Upper lobe of left lung (tissue), 4 donors: ENCODE results near the gene SMOC2.

Source experiments
- EP300 ChIP-seq, 4 donors: sonication (generic); formaldehyde crosslinking; IDR thresholded peaks; one replicate each; pipeline ENCODE4 v1.5.1; 2017; ENCODE audit warnings: antibody characterized with exemption in 4 of 4, control low read depth in 2 of 4
- POLR2A ChIP-seq, 4 donors: fragments of 450-650 bp; IDR thresholded peaks; one replicate each; pipeline ENCODE4 v1.5.1; 2016 to 2017; ENCODE audit warnings: antibody characterized with exemption in 4 of 4, mild to moderate bottlenecking in 2 of 4
- POLR2AphosphoS5 ChIP-seq, 2 donors: sonication (generic); formaldehyde crosslinking; IDR thresholded peaks; one replicate each; pipeline ENCODE4 v1.5.1; 2017; ENCODE audit warnings: antibody characterized with exemption in 2 of 2
- TF ChIP-seq, protein P1 (sequence below), 6 experiments: fragments of 450-650 bp in 4 of 6; fragments of 200-600 bp in 2 of 6; sonication (generic) in 2 of 6; IDR thresholded peaks; one replicate each; pipeline ENCODE4 v1.5.1; 2016 to 2019; ENCODE audit warnings: antibody characterized with exemption in 6 of 6

DNA sequence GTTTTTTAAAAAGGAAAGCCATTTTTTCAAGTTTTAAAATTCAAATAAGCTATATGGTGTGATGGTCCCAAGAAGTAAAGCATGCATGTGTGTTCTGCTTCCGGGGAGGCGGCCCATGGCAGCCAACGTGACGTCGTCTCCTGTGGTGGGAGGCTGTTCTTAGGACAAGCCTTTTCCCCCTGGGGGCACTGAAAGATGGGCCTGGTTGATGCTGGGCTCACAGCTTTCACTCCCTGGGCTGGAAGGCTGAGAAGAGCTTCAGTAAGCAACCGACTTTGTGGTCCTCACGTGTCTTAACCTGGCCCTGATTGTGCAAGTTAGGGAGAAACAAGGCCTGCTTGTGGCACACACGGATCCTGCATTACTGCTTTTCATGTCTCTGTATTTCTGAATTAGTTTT lies 84.1 kb downstream of the SMOC2 start:
- TF ChIP-seq, protein P1, sequence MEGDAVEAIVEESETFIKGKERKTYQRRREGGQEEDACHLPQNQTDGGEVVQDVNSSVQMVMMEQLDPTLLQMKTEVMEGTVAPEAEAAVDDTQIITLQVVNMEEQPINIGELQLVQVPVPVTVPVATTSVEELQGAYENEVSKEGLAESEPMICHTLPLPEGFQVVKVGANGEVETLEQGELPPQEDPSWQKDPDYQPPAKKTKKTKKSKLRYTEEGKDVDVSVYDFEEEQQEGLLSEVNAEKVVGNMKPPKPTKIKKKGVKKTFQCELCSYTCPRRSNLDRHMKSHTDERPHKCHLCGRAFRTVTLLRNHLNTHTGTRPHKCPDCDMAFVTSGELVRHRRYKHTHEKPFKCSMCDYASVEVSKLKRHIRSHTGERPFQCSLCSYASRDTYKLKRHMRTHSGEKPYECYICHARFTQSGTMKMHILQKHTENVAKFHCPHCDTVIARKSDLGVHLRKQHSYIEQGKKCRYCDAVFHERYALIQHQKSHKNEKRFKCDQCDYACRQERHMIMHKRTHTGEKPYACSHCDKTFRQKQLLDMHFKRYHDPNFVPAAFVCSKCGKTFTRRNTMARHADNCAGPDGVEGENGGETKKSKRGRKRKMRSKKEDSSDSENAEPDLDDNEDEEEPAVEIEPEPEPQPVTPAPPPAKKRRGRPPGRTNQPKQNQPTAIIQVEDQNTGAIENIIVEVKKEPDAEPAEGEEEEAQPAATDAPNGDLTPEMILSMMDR (IDR thresholded peaks at IDR 0.05): no peak
- no peak for TF ChIP-seq POLR2A (IDR thresholded peaks at IDR 0.05)
- TF ChIP-seq POLR2AphosphoS5 (IDR thresholded peaks at IDR 0.05): no peak
- TF ChIP-seq EP300 (IDR thresholded peaks at IDR 0.05): no peak
